Neural crest cell (in vitro differentiated cells): ENCODE measurements around the gene GMIP. TPM values are rescaled to one million over a fixed set of nuclear protein-coding genes. Genes with fewer than 3 reads are reported as not detected.

Source experiments
- DNase-seq: peaks from one replicate; pipeline ENCODE4 v3.0.0; 2021; ENCODE audit warnings: low read depth, mixed read lengths, low spot score
- H3K27ac Mint-ChIP-seq: one replicate; pipeline ENCODE4 v1.8.0; 2021; ENCODE audit warnings: mild to moderate bottlenecking, mixed read lengths; ENCODE audit not compliant: unreplicated experiment
- H3K27me3 Mint-ChIP-seq: 2 replicates; pipeline ENCODE4 v1.8.0; 2021; ENCODE audit warnings: low read depth, mild to moderate bottlenecking, mixed read lengths
- H3K36me3 Mint-ChIP-seq: 2 replicates; pipeline ENCODE4 v1.8.0; 2021; ENCODE audit warnings: low read depth, mild to moderate bottlenecking, mixed read lengths
- H3K4me1 Mint-ChIP-seq: 2 replicates; pipeline ENCODE4 v1.8.0; 2021; ENCODE audit warnings: mixed read lengths
- H3K4me3 Mint-ChIP-seq: one replicate; pipeline ENCODE4 v1.8.0; 2021; ENCODE audit warnings: mild to moderate bottlenecking, mixed read lengths
- H3K9me3 Mint-ChIP-seq: 2 replicates; pipeline ENCODE4 v1.8.0; 2021; ENCODE audit warnings: mixed read lengths
- CTCF ChIP-seq: fragments of 200-600 bp; sonication (generic); conservative IDR thresholded peaks from 2 replicates; pipeline ENCODE4 v1.5.0; 2021; ENCODE audit warnings: antibody characterized with exemption, mild to moderate bottlenecking
- total RNA-seq: library from RNA; stranded (reverse); gene quantifications from 2 replicates; pipeline ENCODE4 v1.2.1, GENCODE V29; 2021

The GMIP gene
- total RNA-seq, 1 donor from 2014 or later = 25.1 TPM

- Mint-ChIP-seq H3K4me3 (peak overlapping the region; percentile 70), H3K4me1 (peaks cover 18% of the 10 kb centered on the region), H3K27ac (no peak overlapping the region), H3K27me3 (no peaks in the 10 kb centered on the region), H3K36me3 (peaks cover 13% of the 10 kb centered on the region), H3K9me3 (no peaks in the 10 kb centered on the region)
- DNase-seq = no peak
- TF ChIP-seq CTCF = no peak
These were observed 12.1 kb downstream of the GMIP start for GRCh38 chr19:19631346-19631745.

GRCh38 chr19:19630426-19630825 is 13.0 kb downstream of the GMIP start:
- Mint-ChIP-seq H3K4me1 (peaks cover 22% of the 10 kb centered on the region), H3K27ac (no peak overlapping the region), H3K4me3 (peak overlapping the region; percentile 70), H3K27me3 (no peaks in the 10 kb centered on the region), H3K9me3 (no peaks in the 10 kb centered on the region), H3K36me3 (peaks cover 15% of the 10 kb centered on the region)
- no peak for TF ChIP-seq CTCF
- DNase-seq = no peak

GRCh38 chr19:19630062-19630414 is 13.4 kb downstream of the GMIP start:
- no peak overlapping the region for H3K27ac Mint-ChIP-seq
- no peak for TF ChIP-seq CTCF
- peak overlapping the region; percentile 70 for H3K4me3 Mint-ChIP-seq
- H3K4me1 Mint-ChIP-seq = peaks cover 22% of the 10 kb centered on the region
- no peaks in the 10 kb centered on the region for H3K27me3 Mint-ChIP-seq
- H3K36me3 Mint-ChIP-seq = peaks cover 15% of the 10 kb centered on the region
- no peak for DNase-seq
- H3K9me3 Mint-ChIP-seq = no peaks in the 10 kb centered on the region

GRCh38 chr19:19628501-19629134 is 14.8 kb downstream of the GMIP start:
- Mint-ChIP-seq H3K27me3 (no peaks in the 10 kb centered on the region), H3K4me1 (peaks cover 22% of the 10 kb centered on the region), H3K36me3 (peaks cover 10% of the 10 kb centered on the region), H3K4me3 (peak overlapping the region; percentile 86), H3K27ac (peak overlapping the region; percentile 97), H3K9me3 (no peaks in the 10 kb centered on the region)
- no peak for TF ChIP-seq CTCF
- DNase-seq = peak; percentile 70

GRCh38 chr19:19627621-19628500 is 15.6 kb downstream of the GMIP start, which contains the start of gene LPAR2:
LPAR2 (minus strand) TSS chr19:19628220; CDS start chr19:19627275, 945 bp downstream.
- Mint-ChIP-seq H3K27me3 (no peaks in the 10 kb centered on the region), H3K36me3 (peaks cover 6% of the 10 kb centered on the region), H3K27ac (peak within 1 kb of the TSS; percentile 97), H3K4me1 (peaks cover 22% of the 10 kb centered on the region), H3K4me3 (peak within 1 kb of the TSS; percentile 94), H3K9me3 (no peaks in the 10 kb centered on the region)
- peak; percentile 43 for DNase-seq
- TF ChIP-seq CTCF = peak; percentile 34
